Adrenal gland (tissue), 12 donors: ENCODE results near the gene ADGRA1. TPM values are rescaled to one million over a fixed set of nuclear protein-coding genes. Genes with fewer than 3 reads are reported as not detected.
A peak's percentile ranks its signal among the peaks of the same experiment; 100 is the strongest.

ENCODE experiments used
- DNase-seq, 7 donors: peaks; one replicate each; pipeline ENCODE4 v3.0.0-alpha.2; 2019 to 2020
- H3K27ac ChIP-seq, 5 donors: fragments of 200-600 bp; sonication (generic) in 4 of 5; 1 replicate in 3 of 5; 2 replicates in 2 of 5; pipeline versions ENCODE4 v1.5.1 to v1.8.0; 2016 to 2020; ENCODE audit warnings: mild to moderate bottlenecking in 1 of 5
- H3K27me3 ChIP-seq: fragments of 200-600 bp; 2 replicates; pipeline ENCODE4 v1.8.0; 2021
- H3K36me3 ChIP-seq, 2 donors: fragments of 200-600 bp; replicated peaks in 1 of 2; 1 replicate in 1 of 2; 2 replicates in 1 of 2; pipeline versions ENCODE4 v1.5.1 to v1.8.0; 2018 to 2022
- H3K4me1 ChIP-seq, 2 donors: fragments of 200-600 bp; replicated peaks in 1 of 2; 1 replicate in 1 of 2; 2 replicates in 1 of 2; pipeline versions ENCODE4 v1.5.1 to v1.8.0; 2018 to 2021
- H3K4me3 ChIP-seq, 4 donors: fragments of 200-600 bp; sonication (generic) in 3 of 4; one replicate each; pipeline ENCODE4 v1.5.1; 2016 to 2018
- H3K9me3 ChIP-seq, 3 donors: fragments of 200-600 bp; sonication (generic) in 1 of 3; replicated peaks in 1 of 3; 1 replicate in 2 of 3; 2 replicates in 1 of 3; pipeline versions ENCODE4 v1.5.1 to v1.8.0; 2016 to 2021
- CTCF ChIP-seq, 6 experiments: fragments of 450-650 bp in 4 of 6; fragments of 200-600 bp in 2 of 6; sonication (generic) in 1 of 6; IDR thresholded peaks; 1 replicate in 5 of 6; 2 replicates in 1 of 6; pipeline versions ENCODE4 v1.5.1 to v1.8.0; 2016 to 2021; ENCODE audit warnings: antibody characterized with exemption in 6 of 6, mild to moderate bottlenecking in 2 of 6, moderate library complexity in 1 of 6
- POLR2A ChIP-seq, 2 donors: fragments of 450-650 bp; IDR thresholded peaks; one replicate each; pipeline ENCODE4 v1.6.1; 2017; ENCODE audit warnings: antibody characterized with exemption in 2 of 2, mild to moderate bottlenecking in 2 of 2, moderate library complexity in 1 of 2
- WGBS, 4 donors: extraction: QIAGEN DNeasy Blood & Tissue Kit in 2 of 4; methylation state at CpG; one replicate each; pipeline versions ENCODE4 v1.1.5 to v1.1.7; 2013 to 2017; 5-methylcytosine and 5-hydroxymethylcytosine counted together
- intact Hi-C, 2 donors: fragments of 100-400 bp; cut with DNase I; formaldehyde crosslinking; loops; one replicate each; pipeline versions ENCODE4 v1.14.1 to v1.15.0; 2022 to 2023
- polyA plus RNA-seq, 3 donors: library from polyadenylated mRNA; stranded (reverse); fragments of 200-250 nt in 2 of 3; fragments of 350-450 nt in 1 of 3; fragmentation: Illumina TruSeq in 1 of 3; extraction: RNeasy Lipid Tissue Mini Kit (QIAGEN cat#74804) in 1 of 3; gene quantifications; one replicate each; pipeline ENCODE4 v1.2.3, GENCODE V29; 2013 to 2014
- total RNA-seq, 9 donors: library from RNA; depleted of rRNA in 4 of 9; stranded (reverse); fragments of >200 nt in 4 of 9; fragments of 120-200 nt in 1 of 9; fragmentation: NEBNext Ultra II Directional in 1 of 9; extraction: Animal tissue kit (Norgen Biotek cat#: 25700) in 1 of 9; gene quantifications; one replicate each; pipeline versions ENCODE4 v1.1.0 to v1.2.4, GENCODE V29; 2013 to 2023
- donor health status: healthy with polysubstance abuse.
- donor health status: Bipolar disorder and iron deficiency.
- donor health status: DM: yes; HTN: yes; CAD: no.
- donor health status: DM: no; HTN: no; CAD: no.
- donor health status: DM: no; HTN: no; CAD: no.
- donor health status: DM: yes; HTN: yes; CAD: no.

The ADGRA1 gene
- total and polyA plus RNA-seq, 12 donors = 0.06 to 8.2 (median 2.7) TPM; not detected in 2

GRCh38 chr10:133159950-133160825, 72.5 kb downstream of the ADGRA1 start, which contains the start of gene KNDC1:
Gene KNDC1 (plus strand): TSS chr10:133160219. CDS start chr10:133160468, 249 bp downstream.
- H3K27ac ChIP-seq = peak within 1 kb of the TSS; percentile 69 to 91 (median 84)
- H3K9me3 ChIP-seq = no peaks in the 10 kb centered on the region
- peak within 1 kb of the TSS in 3 of 4 donors; percentile 59 to 86 (median 62) for H3K4me3 ChIP-seq
- DNase-seq = peak; percentile 51 to 74 (median 65)
- WGBS, 4 donors = 0 to 3% (median 1%) methylated on average over 1 to 102 of the region's 108 CpGs
- TF ChIP-seq CTCF (IDR thresholded peaks at IDR 0.05) = no peak
- TF ChIP-seq POLR2A (IDR thresholded peaks at IDR 0.05) = peak in 1 of 2 donors; percentile 58
- H3K27me3 ChIP-seq = no peaks in the 10 kb centered on the region
- H3K36me3 ChIP-seq = no peaks in the 10 kb centered on the region
- intact Hi-C loops = loop anchor here in 1 of 2 donors (10.0 kb wide), 1 partner anchor 75 kb away; the partner anchor contains the start of genes UTF1 and VENTX
- peaks cover 37 to 48% of the 10 kb centered on the region in 2 donors for H3K4me1 ChIP-seq

- intact Hi-C loops = no loop called here
- WGBS, 4 donors = 0 to 5% (median 3%) methylated on average over 3 to 29 of the region's 29 CpGs
- Histone ChIP-seq H3K27me3 (no peaks in the 10 kb centered on the region), H3K36me3 (no peaks in the 10 kb centered on the region), H3K4me1 (peaks cover 37 to 48% of the 10 kb centered on the region in 2 donors), H3K4me3 (peak overlapping the region in 3 of 4 donors; percentile 59 to 86 (median 62)), H3K27ac (peak overlapping the region in 4 of 5 donors; percentile 53 to 91 (median 76)), H3K9me3 (no peaks in the 10 kb centered on the region)
- peak in 2 of 7 donors; percentile 26 to 55 for DNase-seq
- TF ChIP-seq CTCF (IDR thresholded peaks at IDR 0.05) (no peak), POLR2A (IDR thresholded peaks at IDR 0.05) (no peak)
Observed at GRCh38 chr10:133160826-133161471, 73.2 kb downstream of the ADGRA1 start.

- Histone ChIP-seq H3K9me3 (no peaks in the 10 kb centered on the region), H3K4me3 (peak overlapping the region in 3 of 4 donors; percentile 33 to 86 (median 59)), H3K36me3 (no peaks in the 10 kb centered on the region), H3K27ac (peak overlapping the region in 4 of 5 donors; percentile 34 to 91 (median 76)), H3K4me1 (peaks cover 37 to 48% of the 10 kb centered on the region in 2 donors), H3K27me3 (no peaks in the 10 kb centered on the region)
- intact Hi-C loops = no loop called here
- TF ChIP-seq POLR2A (IDR thresholded peaks at IDR 0.05) (peak in 1 of 2 donors; percentile 36), CTCF (IDR thresholded peaks at IDR 0.05) (no peak)
- peak in 6 of 7 donors; percentile 48 to 81 (median 75) for DNase-seq
- WGBS, 4 donors = 23 to 36% (median 26%) methylated on average over 11 to 33 of the region's 33 CpGs
Observed at GRCh38 chr10:133161486-133162109, 73.9 kb downstream of the ADGRA1 start.
